Breast epithelium (tissue), 4 donors: ENCODE data around the gene CBX1. TPM values are rescaled to one million over a fixed set of nuclear protein-coding genes. Genes with fewer than 3 reads are reported as not detected.
A peak's percentile ranks its signal among the peaks of the same experiment; 100 is the strongest.

ENCODE experiments used
- DNase-seq, 2 donors: peaks; one replicate each; pipeline ENCODE4 v3.0.0-alpha.2; 2019; ENCODE audit warnings: low spot score in 2 of 2
- H3K27ac ChIP-seq, 2 donors: fragments of 200-600 bp; sonication (generic) in 1 of 2; one replicate each; pipeline ENCODE4 v1.5.1; 2016 to 2019; ENCODE audit warnings: mild to moderate bottlenecking in 1 of 2
- H3K27me3 ChIP-seq, 2 donors: fragments of 200-600 bp; sonication (generic) in 1 of 2; one replicate each; pipeline versions ENCODE4 v1.5.1 to v1.6.0; 2017 to 2019; ENCODE audit warnings: control low read depth in 1 of 2, mild to moderate bottlenecking in 1 of 2
- H3K36me3 ChIP-seq: fragments of 200-600 bp; one replicate; pipeline ENCODE4 v1.5.1; 2019
- H3K4me1 ChIP-seq, 2 donors: fragments of 200-600 bp; sonication (generic); one replicate each; pipeline ENCODE4 v1.5.1; 2016 to 2019; ENCODE audit warnings: control low read depth in 1 of 2
- H3K4me3 ChIP-seq, 3 donors: fragments of 200-600 bp; sonication (generic); 1 replicate in 2 of 3; 2 replicates in 1 of 3; pipeline ENCODE4 v1.5.1; 2016 to 2019; ENCODE audit warnings: mild to moderate bottlenecking in 3 of 3, moderate library complexity in 2 of 3
- H3K9me3 ChIP-seq, 2 donors: fragments of 200-600 bp; sonication (generic) in 1 of 2; one replicate each; pipeline ENCODE4 v1.5.1; 2016 to 2019; ENCODE audit warnings: control low read depth in 1 of 2
- POLR2A ChIP-seq: fragments of 450-650 bp; IDR thresholded peaks from one replicate; pipeline ENCODE4 v1.6.1; 2016; ENCODE audit warnings: antibody characterized with exemption, mild to moderate bottlenecking, moderate library complexity
- POLR2AphosphoS5 ChIP-seq, 3 donors: sonication (generic); formaldehyde crosslinking; IDR thresholded peaks; one replicate each; pipeline ENCODE4 v1.6.1; 2017; ENCODE audit warnings: antibody characterized with exemption in 3 of 3
- intact Hi-C: fragments of 100-400 bp; cut with DNase I; formaldehyde crosslinking; loops from one replicate; pipeline ENCODE4 v1.15.1; 2023; ENCODE audit warnings: low total_unique reads
- total RNA-seq, 3 donors: library from RNA; depleted of rRNA; stranded (reverse); fragments of >200 nt; gene quantifications; one replicate each; pipeline ENCODE4 v1.1.0, GENCODE V29; 2016
- TF ChIP-seq, protein P1 (sequence below), 3 donors: fragments of 450-650 bp; IDR thresholded peaks; one replicate each; pipeline ENCODE4 v1.5.1; 2016 to 2017; ENCODE audit warnings: antibody characterized with exemption in 3 of 3, mild to moderate bottlenecking in 3 of 3, moderate library complexity in 3 of 3

CBX1 gene
- total RNA-seq, 3 donors from 2014 or later: 29.0 to 45.8 (median 45.2) TPM

- Histone ChIP-seq H3K4me1 (no peaks in the 10 kb centered on the region), H3K36me3 (no peaks in the 10 kb centered on the region), H3K9me3 (no peaks in the 10 kb centered on the region), H3K27ac (no peak overlapping the region), H3K4me3 (no peak overlapping the region), H3K27me3 (no peaks in the 10 kb centered on the region)
- intact Hi-C loops: no loop called here
- TF ChIP-seq POLR2A (no peak), POLR2AphosphoS5 (IDR thresholded peaks at IDR 0.05) (no peak)
- TF ChIP-seq, protein P1, sequence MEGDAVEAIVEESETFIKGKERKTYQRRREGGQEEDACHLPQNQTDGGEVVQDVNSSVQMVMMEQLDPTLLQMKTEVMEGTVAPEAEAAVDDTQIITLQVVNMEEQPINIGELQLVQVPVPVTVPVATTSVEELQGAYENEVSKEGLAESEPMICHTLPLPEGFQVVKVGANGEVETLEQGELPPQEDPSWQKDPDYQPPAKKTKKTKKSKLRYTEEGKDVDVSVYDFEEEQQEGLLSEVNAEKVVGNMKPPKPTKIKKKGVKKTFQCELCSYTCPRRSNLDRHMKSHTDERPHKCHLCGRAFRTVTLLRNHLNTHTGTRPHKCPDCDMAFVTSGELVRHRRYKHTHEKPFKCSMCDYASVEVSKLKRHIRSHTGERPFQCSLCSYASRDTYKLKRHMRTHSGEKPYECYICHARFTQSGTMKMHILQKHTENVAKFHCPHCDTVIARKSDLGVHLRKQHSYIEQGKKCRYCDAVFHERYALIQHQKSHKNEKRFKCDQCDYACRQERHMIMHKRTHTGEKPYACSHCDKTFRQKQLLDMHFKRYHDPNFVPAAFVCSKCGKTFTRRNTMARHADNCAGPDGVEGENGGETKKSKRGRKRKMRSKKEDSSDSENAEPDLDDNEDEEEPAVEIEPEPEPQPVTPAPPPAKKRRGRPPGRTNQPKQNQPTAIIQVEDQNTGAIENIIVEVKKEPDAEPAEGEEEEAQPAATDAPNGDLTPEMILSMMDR (IDR thresholded peaks at IDR 0.05): no peak
- DNase-seq: no peak
Measured at GRCh38 chr17:48111937-48112241, 10.6 kb upstream of the CBX1 start.

DNA sequence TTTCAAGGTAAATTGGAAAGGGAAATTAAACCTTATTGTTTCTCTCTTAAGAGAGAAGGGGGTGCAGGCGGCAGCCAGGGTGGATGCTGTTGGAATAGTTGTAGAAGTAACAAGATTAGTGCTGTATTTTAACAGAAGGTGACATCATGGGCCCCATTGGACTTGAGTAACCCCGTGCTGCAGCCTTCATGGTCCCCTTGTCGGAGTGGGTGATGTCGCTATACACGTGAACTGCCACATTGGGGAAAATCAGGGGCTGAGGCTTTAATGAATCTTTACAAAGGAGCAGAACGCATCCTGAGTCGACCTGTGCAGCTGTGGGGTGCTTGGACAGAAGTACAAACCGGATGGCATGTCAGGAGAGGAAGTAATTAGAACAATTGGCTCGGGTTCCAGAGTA is 9.5 kb upstream of the CBX1 start:
- Histone ChIP-seq H3K27ac (peak overlapping the region; percentile 46 to 66), H3K4me1 (no peaks in the 10 kb centered on the region), H3K27me3 (no peaks in the 10 kb centered on the region), H3K36me3 (no peaks in the 10 kb centered on the region), H3K9me3 (no peaks in the 10 kb centered on the region), H3K4me3 (peak overlapping the region in 1 of 3 donors; percentile 10)
- DNase-seq: no peak
- intact Hi-C loops: no loop called here
- TF ChIP-seq POLR2AphosphoS5 (IDR thresholded peaks at IDR 0.05): no peak
- TF ChIP-seq, protein P1 (IDR thresholded peaks at IDR 0.05): no peak

- Histone ChIP-seq H3K27ac (peak within 1 kb of the TSS; percentile 93 to 95), H3K4me3 (peak within 1 kb of the TSS; percentile 68 to 87 (median 74)), H3K9me3 (no peaks in the 10 kb centered on the region), H3K4me1 (no peaks in the 10 kb centered on the region), H3K36me3 (no peaks in the 10 kb centered on the region), H3K27me3 (no peaks in the 10 kb centered on the region)
- peak; percentile 87 to 88 for DNase-seq
- intact Hi-C loops: no loop called here
- peak; percentile 36 to 43 (median 38) for TF ChIP-seq POLR2AphosphoS5 (IDR thresholded peaks at IDR 0.05)
- TF ChIP-seq POLR2A: no peak
Measured at GRCh38 chr17:48107137-48108055, 6.1 kb upstream of the CBX1 start, which contains the start of gene SNX11. Gene SNX11 (plus strand): TSS chr17:48107766. CDS start chr17:48112044, 4,278 bp downstream.

DNA sequence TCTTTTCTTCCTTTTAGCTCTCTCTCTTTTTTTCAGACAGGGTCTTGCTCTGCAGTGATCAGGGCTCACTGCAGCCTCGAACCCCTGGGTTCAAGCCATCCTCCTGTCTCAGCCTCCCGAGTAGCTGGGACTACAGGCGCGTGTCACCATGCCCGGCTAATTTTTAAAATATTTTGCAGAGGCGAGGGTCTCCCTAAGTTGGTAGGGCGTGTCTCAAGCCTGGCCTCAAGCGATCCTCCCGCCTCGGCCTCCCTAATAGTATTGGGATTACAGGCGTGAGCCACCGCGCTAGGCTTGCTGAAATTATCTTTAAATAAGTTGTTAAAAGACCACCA is 5.5 kb upstream of the CBX1 start:
- intact Hi-C loops: no loop called here

DNA sequence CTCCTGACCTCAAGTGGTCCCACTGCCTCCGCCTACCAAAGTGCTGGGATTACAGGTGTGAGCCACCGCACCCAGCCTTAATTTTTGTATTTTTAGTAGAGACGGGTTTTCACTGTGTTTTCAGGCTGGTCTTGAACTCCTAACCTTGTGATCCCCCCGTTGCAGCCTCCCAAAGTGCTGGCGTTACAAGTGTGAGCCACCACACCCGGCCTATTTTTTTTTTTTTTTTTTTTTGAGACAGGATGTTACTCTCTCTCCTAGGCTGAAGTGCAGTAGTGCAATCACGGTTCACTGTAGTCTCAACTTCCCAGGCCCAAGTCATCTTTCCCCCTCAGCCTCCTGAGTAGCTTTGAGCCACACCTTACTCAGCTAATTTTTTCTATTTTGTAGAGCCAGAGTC is 3.2 kb upstream of the CBX1 start:
- intact Hi-C loops: no loop called here
- no peaks in the 10 kb centered on the region for H3K4me1 ChIP-seq
- no peaks in the 10 kb centered on the region for H3K9me3 ChIP-seq
- no peaks in the 10 kb centered on the region for H3K27me3 ChIP-seq
- H3K36me3 ChIP-seq: no peaks in the 10 kb centered on the region
- H3K4me3 ChIP-seq: no peak overlapping the region
- no peak overlapping the region for H3K27ac ChIP-seq
- TF ChIP-seq, protein P1 (IDR thresholded peaks at IDR 0.05): no peak
- TF ChIP-seq POLR2A (no peak), POLR2AphosphoS5 (IDR thresholded peaks at IDR 0.05) (no peak)
- no peak for DNase-seq

More for the DNA sequence above, 5.5 kb upstream of the CBX1 start:
- no peaks in the 10 kb centered on the region for H3K4me1 ChIP-seq
- H3K27ac ChIP-seq: peak overlapping the region; percentile 93 to 95
- peak overlapping the region; percentile 68 to 87 (median 74) for H3K4me3 ChIP-seq
- H3K9me3 ChIP-seq: no peaks in the 10 kb centered on the region
- TF ChIP-seq, protein P1 (IDR thresholded peaks at IDR 0.05): no peak
- TF ChIP-seq POLR2A (no peak), POLR2AphosphoS5 (IDR thresholded peaks at IDR 0.05) (no peak)
- no peaks in the 10 kb centered on the region for H3K36me3 ChIP-seq
- no peak for DNase-seq
- no peaks in the 10 kb centered on the region for H3K27me3 ChIP-seq
